ENCODE results near the gene IGSF8. TPM values are rescaled to one million over a fixed set of nuclear protein-coding genes. Genes with fewer than 3 reads are reported as not detected.

The IGSF8 gene
- total RNA-seq (10 to 100 TPM; 27.5 to 38.3 TPM), polyA plus RNA-seq (ENCODE audit: insufficient read length in 6 of 6) (10 to 100 TPM; 28.3 to 33.7 (median 31.7) TPM)
- long read RNA-seq, donor 1, transcript IGSF8-201 (7 exons, 2,343 nt): major isoform, 7 of 31 reads
- long read RNA-seq, donor 1, partial matches to known transcripts: 20 of 31 reads
- long read RNA-seq, donor 1, other reads (novel, unspliced or antisense): 0 of 31 reads
- long read RNA-seq, donor 2, transcript IGSF8-201 (7 exons, 2,343 nt): major isoform, 6 of 20 reads
- long read RNA-seq, donor 2, partial matches to known transcripts: 11 of 20 reads
- long read RNA-seq, donor 2, other reads (novel, unspliced or antisense): 0 of 20 reads
- long read RNA-seq, donor 3, partial matches to known transcripts: 5 of 10 reads
- long read RNA-seq, donor 3, other reads (novel, unspliced or antisense): 0 of 10 reads
- long read RNA-seq, donor 4, partial matches to known transcripts: 3 of 8 reads
- long read RNA-seq, donor 4, other reads (novel, unspliced or antisense): 1 of 8 reads
- long read RNA-seq, donor 5, transcript IGSF8-201 (7 exons, 2,343 nt): major isoform, 5 of 13 reads
- long read RNA-seq, donor 5, partial matches to known transcripts: 5 of 13 reads
- long read RNA-seq, donor 5, other reads (novel, unspliced or antisense): 0 of 13 reads
- long read RNA-seq, donor 6, transcript IGSF8-201 (7 exons, 2,343 nt): major isoform, 9 of 17 reads
- long read RNA-seq, donor 6, partial matches to known transcripts: 8 of 17 reads
- long read RNA-seq, donor 6, other reads (novel, unspliced or antisense): 0 of 17 reads
- long read RNA-seq, donor 7, transcript IGSF8-201 (7 exons, 2,343 nt): major isoform, 10 of 11 reads
- long read RNA-seq, donor 7, partial matches to known transcripts: 0 of 11 reads
- long read RNA-seq, donor 7, other reads (novel, unspliced or antisense): 0 of 11 reads
- long read RNA-seq, donor 8, transcript IGSF8-201 (7 exons, 2,343 nt): major isoform, 7 of 22 reads
- long read RNA-seq, donor 8, partial matches to known transcripts: 12 of 22 reads
- long read RNA-seq, donor 8, other reads (novel, unspliced or antisense): 0 of 22 reads
- long read RNA-seq, donor 9: 0 reads
- long read RNA-seq, donor 10, partial matches to known transcripts: 0 of 1 reads
- long read RNA-seq, donor 10, other reads (novel, unspliced or antisense): 0 of 1 reads
- long read RNA-seq, donor 11, transcript IGSF8-201 (7 exons, 2,343 nt): major isoform, 14 of 50 reads
- long read RNA-seq, donor 11, partial matches to known transcripts: 25 of 50 reads
- long read RNA-seq, donor 11, other reads (novel, unspliced or antisense): 6 of 50 reads
- long read RNA-seq, donor 12, transcript IGSF8-201 (7 exons, 2,343 nt): major isoform, 5 of 15 reads
- long read RNA-seq, donor 12, partial matches to known transcripts: 6 of 15 reads
- long read RNA-seq, donor 12, other reads (novel, unspliced or antisense): 0 of 15 reads

GRCh38 chr1:160097911-160098851, at the start of gene IGSF8:
Gene IGSF8, minus strand, starts transcription at chr1:160098619. Its CDS starts 147 bp downstream, at chr1:160098472.
- no peak for TF ChIP-seq CTCF (IDR thresholded peaks at IDR 0.05)
- ATAC-seq: peak; percentile 84
- intact Hi-C loops (cut with DNase I): no loop called here

GRCh38 chr1:160148121-160148520, 49.7 kb upstream of the IGSF8 start:
- DNase-seq (no peak), ATAC-seq (no peak)
- no peak for TF ChIP-seq CTCF (IDR thresholded peaks at IDR 0.05)

More at GRCh38 chr1:160097911-160098851, at the start of gene IGSF8:
- Histone ChIP-seq H3K4me1 (peaks cover 0 to 41% of the 10 kb centered on the region in 2 donors), H3K36me3 (peaks cover 0 to 8% of the 10 kb centered on the region in 2 donors), H3K4me3 (peak within 1 kb of the TSS; percentile 51 to 74), H3K27me3 (no peaks in the 10 kb centered on the region), H3K27ac (peak within 1 kb of the TSS; percentile 89 to 90), H3K9me3 (no peaks in the 10 kb centered on the region)
- peak; percentile 78 to 95 (median 92) for DNase-seq

GRCh38 chr1:160146107-160146506, 47.7 kb upstream of the IGSF8 start:
- ATAC-seq (no peak), DNase-seq (no peak)
- TF ChIP-seq CTCF (IDR thresholded peaks at IDR 0.05): no peak
- intact Hi-C loops (cut with DNase I): no loop called here
- peaks cover 0 to 2% of the 10 kb centered on the region in 2 donors for H3K27me3 ChIP-seq
- no peaks in the 10 kb centered on the region for H3K9me3 ChIP-seq
- H3K4me3 ChIP-seq: no peak overlapping the region
- no peak overlapping the region for H3K27ac ChIP-seq
- H3K4me1 ChIP-seq: peaks cover 0 to 5% of the 10 kb centered on the region in 2 donors
- no peaks in the 10 kb centered on the region for H3K36me3 ChIP-seq

More at GRCh38 chr1:160148121-160148520, 49.7 kb upstream of the IGSF8 start:
- intact Hi-C loops (cut with DNase I): no loop called here
- Histone ChIP-seq H3K4me3 (no peak overlapping the region), H3K9me3 (no peaks in the 10 kb centered on the region), H3K27ac (no peak overlapping the region), H3K36me3 (no peaks in the 10 kb centered on the region), H3K27me3 (no peaks in the 10 kb centered on the region), H3K4me1 (peaks cover 0 to 5% of the 10 kb centered on the region in 2 donors)

- TF ChIP-seq CTCF (IDR thresholded peaks at IDR 0.05): no peak
- peak in 1 of 4 donors; percentile 18 for DNase-seq
- Histone ChIP-seq H3K36me3 (no peaks in the 10 kb centered on the region), H3K27ac (no peak overlapping the region), H3K9me3 (no peaks in the 10 kb centered on the region), H3K4me3 (no peak overlapping the region), H3K4me1 (peaks cover 0 to 5% of the 10 kb centered on the region in 2 donors), H3K27me3 (peaks cover 0 to 8% of the 10 kb centered on the region in 2 donors)
- ATAC-seq: no peak
- intact Hi-C loops (cut with DNase I): no loop called here
Measured at GRCh38 chr1:160144921-160145320, 46.5 kb upstream of the IGSF8 start.

All from left lung (tissue), 14 donors.